ENCODE data around the gene CEP72.
"Not testable (repeated sequence)": the region's sequence is repeated elsewhere in the genome, so short reads cannot be mapped to it uniquely, and the experiment has no call there.

Gene CEP72

GRCh38 chr5:682216-682615 is 70.1 kb downstream of the CEP72 start:
- not testable (repeated sequence) for H3K27me3 ChIP-seq (ENCODE audit: insufficient read depth, low read length); H3K4me3 ChIP-seq (ENCODE audit: low read depth, low read length, poor library complexity, severe bottlenecking); H3K27ac ChIP-seq (ENCODE audit: low read depth, low read length, poor library complexity, severe bottlenecking); H3K79me2 ChIP-seq (ENCODE audit: insufficient read depth, low read length); H3K36me3 ChIP-seq (ENCODE audit: insufficient read depth, low read length); H3K9ac ChIP-seq (ENCODE audit: low read length); H3K4me2 ChIP-seq (ENCODE audit: low read length); H3F3A ChIP-seq (ENCODE audit: insufficient read depth, low read length); H3K4me1 ChIP-seq (ENCODE audit: insufficient read depth, low read length, severe bottlenecking); H3K9me2 ChIP-seq (ENCODE audit: low read depth, low read length); H2AFZ ChIP-seq (ENCODE audit: low read length); H3K9me3 ChIP-seq (ENCODE audit: low read length); H4K20me1 ChIP-seq (ENCODE audit: insufficient read depth, low read length)

GRCh38 chr5:682651-683358 is 70.7 kb downstream of the CEP72 start:
- not testable (repeated sequence) for H3K9me2 ChIP-seq (ENCODE audit: low read depth, low read length); H2AFZ ChIP-seq (ENCODE audit: low read length); H3K27ac ChIP-seq (ENCODE audit: low read depth, low read length, poor library complexity, severe bottlenecking); H3K9me3 ChIP-seq (ENCODE audit: low read length); H4K20me1 ChIP-seq (ENCODE audit: insufficient read depth, low read length); H3K4me2 ChIP-seq (ENCODE audit: low read length); H3K79me2 ChIP-seq (ENCODE audit: insufficient read depth, low read length); H3K4me3 ChIP-seq (ENCODE audit: low read depth, low read length, poor library complexity, severe bottlenecking); H3K36me3 ChIP-seq (ENCODE audit: insufficient read depth, low read length); H3K9ac ChIP-seq (ENCODE audit: low read length); H3K27me3 ChIP-seq (ENCODE audit: insufficient read depth, low read length); H3K4me1 ChIP-seq (ENCODE audit: insufficient read depth, low read length, severe bottlenecking); H3F3A ChIP-seq (ENCODE audit: insufficient read depth, low read length)

- H2AFZ ChIP-seq (ENCODE audit: low read length), result no peak overlapping the region
- no peaks in the 10 kb centered on the region for H3K4me1 ChIP-seq (ENCODE audit: insufficient read depth, low read length, severe bottlenecking)
- H3K9ac ChIP-seq (ENCODE audit: low read length), result no peak overlapping the region
- H3K36me3 ChIP-seq (ENCODE audit: insufficient read depth, low read length), result no peaks in the 10 kb centered on the region
- TF ChIP-seq EZH2 (IDR thresholded peaks at IDR 0.05; ENCODE audit: borderline replicate concordance, low read length) (no peak), CTCF (IDR thresholded peaks at IDR 0.05; ENCODE audit: low read length) (no peak)
- H3K9me2 ChIP-seq (ENCODE audit: low read depth, low read length), result no peaks in the 10 kb centered on the region
- H4K20me1 ChIP-seq (ENCODE audit: insufficient read depth, low read length), result no peaks in the 10 kb centered on the region
- H3K79me2 ChIP-seq (ENCODE audit: insufficient read depth, low read length), result no peaks in the 10 kb centered on the region
- no peak overlapping the region for H3K4me2 ChIP-seq (ENCODE audit: low read length)
- no peaks in the 10 kb centered on the region for H3K27me3 ChIP-seq (ENCODE audit: insufficient read depth, low read length)
- H3K4me3 ChIP-seq (ENCODE audit: low read depth, low read length, poor library complexity, severe bottlenecking), result no peak overlapping the region
- H3F3A ChIP-seq (ENCODE audit: insufficient read depth, low read length), result no peaks in the 10 kb centered on the region
- no peaks in the 10 kb centered on the region for H3K9me3 ChIP-seq (ENCODE audit: low read length)
- no peak overlapping the region for H3K27ac ChIP-seq (ENCODE audit: low read depth, low read length, poor library complexity, severe bottlenecking)
Measured at GRCh38 chr5:683551-684481, 71.7 kb downstream of the CEP72 start.

- Histone ChIP-seq H3K9ac (ENCODE audit: low read length) (no peak overlapping the region), H3K4me3 (ENCODE audit: low read depth, low read length, poor library complexity, severe bottlenecking) (no peak overlapping the region), H3K9me3 (ENCODE audit: low read length) (no peaks in the 10 kb centered on the region), H3F3A (ENCODE audit: insufficient read depth, low read length) (no peaks in the 10 kb centered on the region), H3K9me2 (ENCODE audit: low read depth, low read length) (no peaks in the 10 kb centered on the region), H3K4me1 (ENCODE audit: insufficient read depth, low read length, severe bottlenecking) (no peaks in the 10 kb centered on the region), H2AFZ (ENCODE audit: low read length) (no peak overlapping the region), H4K20me1 (ENCODE audit: insufficient read depth, low read length) (no peaks in the 10 kb centered on the region), H3K79me2 (ENCODE audit: insufficient read depth, low read length) (no peaks in the 10 kb centered on the region), H3K27me3 (ENCODE audit: insufficient read depth, low read length) (no peaks in the 10 kb centered on the region), H3K36me3 (ENCODE audit: insufficient read depth, low read length) (no peaks in the 10 kb centered on the region), H3K4me2 (ENCODE audit: low read length) (no peak overlapping the region), H3K27ac (ENCODE audit: low read depth, low read length, poor library complexity, severe bottlenecking) (no peak overlapping the region)
- TF ChIP-seq CTCF (IDR thresholded peaks at IDR 0.05; ENCODE audit: low read length), result no peak
- TF ChIP-seq EZH2 (IDR thresholded peaks at IDR 0.05; ENCODE audit: borderline replicate concordance, low read length), result no peak
Measured at GRCh38 chr5:684751-685216, 72.6 kb downstream of the CEP72 start.
